HG03135 (cell line): ENCODE results near the gene POLA1.
"Not testable (repeated sequence)": the region's sequence is repeated elsewhere in the genome, so short reads cannot be mapped to it uniquely, and the experiment has no call there.

Experiments used
- ATAC-seq: cut with Tn5 transposase; IDR thresholded peaks from one replicate; pipeline ENCODE4 v1.9.1; 2021; ENCODE audit warnings: mild to moderate bottlenecking, moderate library complexity; ENCODE audit not compliant: unreplicated experiment

POLA1 gene

GRCh38 chrX:24782011-24782410, 88.3 kb downstream of the POLA1 start:
- ATAC-seq = no peak

- no peak for ATAC-seq
Observed at GRCh38 chrX:24789047-24789446, 95.3 kb downstream of the POLA1 start.

- ATAC-seq = no peak
Observed at GRCh38 chrX:24790166-24790565, 96.4 kb downstream of the POLA1 start.

- no peak for ATAC-seq
Observed at GRCh38 chrX:24796204-24796603, 102.5 kb downstream of the POLA1 start.

GRCh38 chrX:24799078-24799477, 105.4 kb downstream of the POLA1 start:
- no peak for ATAC-seq

- ATAC-seq = no peak
Observed at GRCh38 chrX:24799565-24799964, 105.8 kb downstream of the POLA1 start.

- ATAC-seq = no peak
Observed at GRCh38 chrX:24805201-24805600, 111.5 kb downstream of the POLA1 start.

- not testable (repeated sequence) for ATAC-seq
Observed at GRCh38 chrX:24819807-24820206, 126.1 kb downstream of the POLA1 start.

GRCh38 chrX:24828147-24828546, 134.4 kb downstream of the POLA1 start:
- no peak for ATAC-seq

GRCh38 chrX:24828600-24828999, 134.9 kb downstream of the POLA1 start:
- ATAC-seq = no peak

- ATAC-seq = no peak
Observed at GRCh38 chrX:24833695-24834094, 140.0 kb downstream of the POLA1 start.

- no peak for ATAC-seq
Observed at GRCh38 chrX:24837966-24838365, 144.2 kb downstream of the POLA1 start.

GRCh38 chrX:24838629-24839028, 144.9 kb downstream of the POLA1 start:
- ATAC-seq = no peak

GRCh38 chrX:24839331-24839730, 145.6 kb downstream of the POLA1 start:
- no peak for ATAC-seq

- ATAC-seq = no peak
Observed at GRCh38 chrX:24842486-24842885, 148.8 kb downstream of the POLA1 start.

- no peak for ATAC-seq
Observed at GRCh38 chrX:24846550-24847150, 152.9 kb downstream of the POLA1 start.

GRCh38 chrX:24851289-24851688, 157.6 kb downstream of the POLA1 start:
- no peak for ATAC-seq

- ATAC-seq = no peak
Observed at GRCh38 chrX:24851780-24852179, 158.1 kb downstream of the POLA1 start.

GRCh38 chrX:24858004-24858746, 164.5 kb downstream of the POLA1 start:
- no peak for ATAC-seq

GRCh38 chrX:24859211-24859841, 165.6 kb downstream of the POLA1 start:
- no peak for ATAC-seq

- ATAC-seq = no peak
Observed at GRCh38 chrX:24860140-24860539, 166.4 kb downstream of the POLA1 start.

GRCh38 chrX:24862343-24862742, 168.6 kb downstream of the POLA1 start:
- ATAC-seq = no peak
